Measurements from ENCODE around the gene RBM15B.

- no peak for TF ChIP-seq CTCF (IDR thresholded peaks at IDR 0.05)
- no peak for TF ChIP-seq POLR2A (IDR thresholded peaks at IDR 0.05)
These were observed 11.8 kb upstream of the RBM15B start for GRCh38 chr3:51379301-51379700.

All from testis (tissue), 2 donors.